CD4-positive, alpha-beta T cell treated with Interleukin-1 beta for 1 hour (primary cell): Measurements from ENCODE around the gene VLDLR.

Source experiments
- DNase-seq, 2 donors: peaks; one replicate each; pipeline ENCODE4 v3.0.0-alpha.2; 2020 to 2022

The VLDLR gene

GRCh38 chr9:2622461-2623287, 1.1 kb downstream of the VLDLR start:
- no peak for DNase-seq

- no peak for DNase-seq
These were observed 1.9 kb downstream of the VLDLR start for GRCh38 chr9:2623288-2624050.

GRCh38 chr9:2624051-2624682, 2.6 kb downstream of the VLDLR start:
- no peak for DNase-seq

GRCh38 chr9:2625427-2625826, 3.8 kb downstream of the VLDLR start:
- no peak for DNase-seq

- no peak for DNase-seq
These were observed 7.3 kb downstream of the VLDLR start for GRCh38 chr9:2628919-2629318.

- no peak for DNase-seq
These were observed 8.6 kb downstream of the VLDLR start for GRCh38 chr9:2630158-2630557.

- no peak for DNase-seq
These were observed 9.7 kb downstream of the VLDLR start for GRCh38 chr9:2631263-2631662.

- no peak for DNase-seq
These were observed 12.6 kb downstream of the VLDLR start for GRCh38 chr9:2634153-2634552.

GRCh38 chr9:2634818-2635217, 13.2 kb downstream of the VLDLR start:
- no peak for DNase-seq

- DNase-seq = no peak
These were observed 14.3 kb downstream of the VLDLR start for GRCh38 chr9:2635922-2636321.

GRCh38 chr9:2637390-2637789, 15.8 kb downstream of the VLDLR start:
- no peak for DNase-seq

GRCh38 chr9:2638871-2639673, 17.5 kb downstream of the VLDLR start:
- no peak for DNase-seq

GRCh38 chr9:2639786-2640185, 18.2 kb downstream of the VLDLR start:
- DNase-seq = no peak

GRCh38 chr9:2640570-2640969, 19.0 kb downstream of the VLDLR start:
- no peak for DNase-seq

GRCh38 chr9:2641033-2641432, 19.4 kb downstream of the VLDLR start:
- no peak for DNase-seq

GRCh38 chr9:2642068-2642467, 20.5 kb downstream of the VLDLR start:
- no peak for DNase-seq

- no peak for DNase-seq
These were observed 24.0 kb downstream of the VLDLR start for GRCh38 chr9:2645569-2645968.

GRCh38 chr9:2655411-2655901, 33.9 kb downstream of the VLDLR start:
- DNase-seq = peak in 1 of 2 donors; percentile 46

GRCh38 chr9:2657427-2657826, 35.8 kb downstream of the VLDLR start:
- peak; percentile 9 to 30 for DNase-seq

GRCh38 chr9:2662496-2662895, 40.9 kb downstream of the VLDLR start:
- no peak for DNase-seq

GRCh38 chr9:2663461-2664173, 42.0 kb downstream of the VLDLR start:
- DNase-seq = no peak
